ENCODE measurements around the gene RNF180.
"Not testable (repeated sequence)": the region's sequence is repeated elsewhere in the genome, so short reads cannot be mapped to it uniquely, and the experiment has no call there.

RNF180 gene

DNA sequence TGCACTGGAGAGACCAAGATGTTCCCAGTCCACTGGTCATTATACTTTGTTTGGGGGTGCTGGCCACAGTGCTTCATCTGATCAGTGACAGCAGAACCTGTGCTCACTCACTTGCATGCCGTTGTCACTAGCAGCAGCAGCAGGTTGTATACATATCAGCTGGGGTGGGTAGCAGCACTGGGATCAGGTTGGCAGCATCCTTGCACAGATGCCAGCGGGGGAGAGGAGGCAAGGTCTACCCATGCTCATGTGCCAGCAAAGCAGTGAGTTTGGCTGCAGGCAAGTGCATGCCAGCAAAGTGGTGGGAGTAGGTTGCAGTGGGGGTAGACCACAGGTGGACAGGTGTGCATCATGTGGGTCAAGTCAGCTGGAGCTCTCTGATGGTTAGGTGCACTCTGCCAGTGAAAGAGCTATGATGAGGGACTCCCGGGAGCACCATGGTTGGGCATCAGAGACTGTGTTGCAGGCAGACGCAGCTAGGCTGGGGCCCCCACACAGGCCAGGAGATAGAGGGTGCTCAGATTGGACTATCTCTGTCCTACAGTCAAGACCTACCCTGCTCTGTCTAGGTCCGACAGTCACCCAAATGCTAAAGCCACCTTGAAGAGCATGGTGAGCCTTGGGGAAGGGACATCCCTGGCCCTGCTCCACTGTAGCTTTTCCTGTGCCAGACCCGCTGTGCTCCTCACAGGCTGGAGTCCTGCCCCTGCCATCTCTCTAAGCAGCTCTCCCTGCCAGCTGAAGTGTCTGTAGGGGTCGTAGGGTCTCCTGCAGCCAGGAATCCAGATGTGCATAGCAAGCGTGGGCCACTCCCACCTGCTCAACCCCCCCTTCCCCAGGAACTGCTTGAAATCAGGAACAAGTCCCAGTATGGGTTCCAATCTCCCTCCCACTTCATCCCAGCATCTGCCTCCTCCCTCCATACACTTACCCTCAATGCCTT is 119.8 kb downstream of the RNF180 start:
- DNase-seq, result no peak

DNA sequence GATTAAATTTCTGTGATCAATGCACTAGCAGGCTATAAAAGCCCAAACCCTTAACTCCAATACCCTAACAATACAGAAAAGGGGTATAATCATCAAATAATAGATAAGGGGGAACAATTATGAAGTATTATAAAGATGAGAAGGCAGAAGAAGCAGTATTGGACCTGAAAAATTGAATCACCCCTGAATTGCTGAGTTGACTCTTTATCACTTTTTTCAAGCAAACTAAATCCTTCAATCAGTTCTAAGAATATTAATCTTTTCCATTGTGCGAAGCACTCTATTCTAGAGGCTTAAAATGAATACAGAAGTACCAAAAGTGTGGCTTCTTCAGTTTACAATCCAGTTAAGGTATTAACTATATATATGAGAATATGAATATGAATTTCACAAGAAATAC is 120.7 kb downstream of the RNF180 start:
- no peak for DNase-seq

- DNase-seq, result not testable (repeated sequence)
Observed at GRCh38 chr5:64288496-64288895, 122.9 kb downstream of the RNF180 start.

- no peak for DNase-seq
Observed at GRCh38 chr5:64292611-64293215, 127.1 kb downstream of the RNF180 start.

DNA sequence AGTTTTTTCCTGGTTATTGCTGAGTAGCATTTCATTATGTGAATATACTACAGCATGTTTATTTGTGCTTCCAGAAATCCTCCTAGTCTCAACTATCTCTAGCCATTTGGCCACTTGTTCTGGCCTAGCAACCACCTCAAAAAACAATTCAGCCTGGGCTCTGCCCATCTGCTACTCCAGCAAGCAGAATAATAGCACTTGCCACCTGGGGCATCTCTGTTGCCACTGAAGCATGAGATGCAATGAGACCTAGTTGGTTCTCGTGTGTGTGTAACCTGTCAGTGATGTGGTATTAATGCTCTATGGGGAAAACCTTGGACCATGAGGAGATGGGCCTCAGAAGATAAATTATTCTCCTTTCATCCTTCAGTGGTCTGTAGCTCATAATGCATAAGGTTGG is 129.5 kb downstream of the RNF180 start:
- no peak for DNase-seq

GRCh38 chr5:64298586-64298985 is 132.9 kb downstream of the RNF180 start:
- DNase-seq, result no peak

DNA sequence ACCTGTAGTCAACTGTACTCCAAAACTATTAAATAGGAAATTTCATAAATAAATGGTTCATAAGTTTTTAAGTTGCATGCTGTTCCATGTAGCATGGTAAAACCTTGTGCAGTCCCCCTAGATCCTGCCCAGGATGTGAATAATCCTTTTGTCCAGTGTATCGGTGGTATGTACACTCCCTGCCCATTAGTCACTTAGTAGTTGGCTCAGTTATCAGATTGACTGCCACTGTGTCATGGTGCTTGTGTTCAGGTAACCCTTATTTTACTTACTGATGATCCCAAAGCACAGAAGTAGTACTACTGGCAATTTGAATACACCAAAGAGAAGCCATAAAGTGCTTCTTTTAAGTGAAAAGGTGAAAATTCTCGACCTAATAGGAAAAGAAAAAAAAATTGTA is 134.2 kb downstream of the RNF180 start:
- DNase-seq, result no peak

GRCh38 chr5:64301566-64301965 is 135.9 kb downstream of the RNF180 start:
- DNase-seq, result no peak

DNA sequence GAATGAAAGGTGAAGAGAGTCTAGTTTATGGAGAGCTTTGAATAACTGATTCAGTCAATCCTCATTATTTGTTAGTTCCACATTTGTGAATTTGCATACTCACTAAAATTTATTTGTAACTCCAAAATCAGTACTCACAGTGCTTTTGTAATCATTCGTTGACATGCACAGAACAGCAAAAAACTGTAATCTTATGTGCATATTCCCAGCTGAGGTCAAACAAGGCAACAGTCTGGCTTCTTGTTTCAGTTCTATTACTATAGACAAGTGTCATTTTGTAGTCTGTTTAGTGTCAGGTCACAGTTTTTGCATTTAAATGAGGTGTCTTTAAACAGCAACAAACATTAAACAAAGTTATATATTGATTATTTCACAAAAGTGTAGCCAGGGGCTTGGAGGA is 142.5 kb downstream of the RNF180 start:
- no peak for DNase-seq

GRCh38 chr5:64312491-64312890 is 146.8 kb downstream of the RNF180 start:
- DNase-seq, result no peak

GRCh38 chr5:64315778-64316177 is 150.1 kb downstream of the RNF180 start:
- no peak for DNase-seq

- DNase-seq, result no peak
Observed at GRCh38 chr5:64318175-64318574, 152.5 kb downstream of the RNF180 start.

DNA sequence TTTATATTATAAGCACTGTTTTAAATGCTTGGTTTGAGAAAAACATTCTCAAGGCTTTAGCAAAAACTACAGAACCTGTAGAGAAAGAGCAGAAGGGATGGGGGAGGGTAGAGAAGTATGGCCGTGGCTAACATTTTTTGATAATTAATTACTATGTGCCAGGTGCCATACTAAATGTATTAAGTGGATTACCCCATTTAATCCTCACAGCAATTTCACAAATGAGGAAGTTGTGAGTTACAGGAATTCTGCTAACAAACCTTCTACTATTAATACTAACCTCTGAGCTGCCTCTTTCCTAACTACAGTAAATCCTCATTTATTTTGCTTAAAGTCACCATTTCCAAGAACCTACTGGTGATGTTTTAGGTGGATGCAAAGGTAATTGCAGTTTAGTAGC is 157.9 kb downstream of the RNF180 start:
- no peak for DNase-seq

DNA sequence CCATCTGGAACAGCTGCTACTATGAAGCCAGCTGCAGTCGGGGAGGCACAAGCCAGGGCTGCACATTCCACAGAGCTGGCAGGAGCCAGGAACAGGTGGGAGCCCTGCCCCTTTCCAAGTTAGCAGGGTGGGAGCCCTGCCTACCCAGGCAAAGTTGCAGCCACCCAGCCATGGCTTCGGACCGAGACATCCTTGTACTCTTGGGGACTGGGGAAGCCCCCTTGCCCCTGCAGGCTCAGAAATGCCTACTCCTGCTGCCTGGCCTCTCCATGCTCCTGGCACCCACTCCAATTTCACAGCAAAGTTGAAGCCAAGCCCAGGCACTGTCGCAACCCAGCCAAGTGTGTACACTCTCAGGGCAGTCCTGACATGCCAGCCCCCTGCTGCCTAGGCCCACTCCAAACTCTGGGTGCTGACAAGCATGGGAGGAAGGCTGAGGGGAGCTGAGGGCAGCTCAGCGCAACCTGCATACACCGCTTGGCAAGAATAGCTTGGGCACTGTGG is 165.1 kb downstream of the RNF180 start:
- no peak for DNase-seq

DNA sequence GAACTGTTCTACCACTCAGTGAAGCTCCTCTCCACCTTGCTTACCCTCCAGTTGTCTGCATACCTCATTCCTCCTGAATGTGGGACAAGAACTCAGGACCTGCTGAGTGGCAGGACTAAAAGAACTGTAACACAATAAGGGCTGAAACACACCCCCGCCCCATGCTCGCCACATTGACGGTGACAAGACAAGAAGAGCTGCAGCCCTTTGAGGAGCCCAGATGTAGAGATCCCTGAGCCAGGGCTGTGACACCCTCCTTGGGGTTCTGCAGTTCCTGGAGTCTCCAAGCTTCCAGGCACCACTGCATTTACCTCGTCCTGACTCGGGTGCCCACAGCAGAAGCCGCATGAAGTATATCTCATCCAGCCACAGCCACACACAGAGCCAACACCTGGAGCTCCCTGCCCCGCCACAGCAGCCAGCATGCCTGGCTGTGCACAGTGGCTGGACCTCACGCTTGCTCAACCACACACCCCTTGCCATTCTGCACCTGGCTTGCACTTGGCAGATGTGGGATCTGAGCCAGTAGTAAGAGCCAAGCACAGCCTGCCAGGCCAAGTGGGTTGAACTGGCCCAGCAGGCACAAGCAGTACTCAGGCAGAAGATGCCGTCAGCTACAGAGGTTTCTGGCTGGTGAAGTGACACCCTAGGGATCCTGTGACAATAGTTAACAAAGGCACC is 166.1 kb downstream of the RNF180 start:
- DNase-seq, result no peak

DNA sequence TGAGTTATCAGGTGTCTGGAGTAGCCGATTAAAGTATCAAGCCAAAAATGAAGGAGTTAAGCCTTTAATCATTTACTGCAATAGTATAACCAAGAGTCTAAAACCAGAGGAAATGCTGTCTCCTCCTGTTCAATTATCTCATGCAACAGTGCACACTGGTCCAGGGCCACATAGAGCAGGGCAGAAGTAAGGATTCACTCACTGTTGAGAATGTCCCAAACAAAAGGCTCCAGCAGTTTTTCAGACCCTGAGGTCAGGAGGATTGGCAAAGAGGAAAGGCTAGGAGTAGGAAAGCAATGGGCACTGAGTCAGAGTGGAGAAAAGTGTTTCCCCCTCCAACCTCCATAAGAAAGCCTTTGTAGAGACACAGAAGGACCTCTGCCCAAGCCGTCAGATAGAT is 168.2 kb downstream of the RNF180 start:
- DNase-seq, result no peak

- DNase-seq, result no peak
Observed at GRCh38 chr5:64339769-64340168, 174.1 kb downstream of the RNF180 start.

GRCh38 chr5:64340293-64340692 is 174.7 kb downstream of the RNF180 start:
- no peak for DNase-seq

DNA sequence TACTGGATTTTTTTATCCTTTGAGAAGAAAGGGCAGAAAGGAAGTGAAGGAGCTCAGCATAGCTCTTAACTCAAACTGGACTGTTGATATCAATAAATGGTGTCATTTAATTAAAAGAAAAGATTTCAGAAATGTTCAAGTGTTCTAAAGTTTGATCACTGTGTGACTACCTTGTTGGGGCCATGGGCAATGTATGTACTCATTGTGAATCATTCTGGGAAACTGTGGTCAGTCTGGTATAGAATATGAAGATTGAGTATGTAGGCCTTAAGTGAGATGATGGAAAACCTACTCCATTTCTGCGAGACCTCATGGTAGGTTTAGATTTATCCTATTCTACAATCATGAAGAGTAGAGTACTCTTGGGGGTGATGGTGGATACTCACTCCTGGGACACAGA is 175.7 kb downstream of the RNF180 start:
- DNase-seq, result no peak

DNA sequence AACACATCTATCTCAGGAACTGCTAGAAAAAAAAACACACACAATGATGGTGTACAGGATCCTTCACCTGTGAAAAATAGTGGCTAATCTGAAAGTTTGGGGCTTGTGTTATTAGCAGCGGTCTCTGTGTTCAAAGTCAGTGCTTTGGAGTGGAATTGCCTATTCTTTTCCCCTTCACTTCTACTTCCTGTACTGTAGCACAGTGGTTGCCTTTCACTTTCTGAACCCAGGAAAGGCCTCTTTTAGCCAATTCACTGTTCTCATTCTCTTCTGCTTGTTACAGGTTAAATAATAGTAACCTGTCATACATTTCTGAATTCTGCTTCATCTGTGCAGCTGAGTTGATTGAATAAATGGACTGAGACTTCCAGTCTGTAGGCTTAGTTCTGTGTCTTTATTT is 178.9 kb downstream of the RNF180 start:
- no peak for DNase-seq

GRCh38 chr5:64347309-64347708 is 181.7 kb downstream of the RNF180 start:
- DNase-seq, result no peak

GRCh38 chr5:64364426-64364825 is 198.8 kb downstream of the RNF180 start:
- no peak for DNase-seq

GRCh38 chr5:64384765-64385164 is 219.1 kb downstream of the RNF180 start:
- DNase-seq, result no peak

GRCh38 chr5:64397552-64397951 is 231.9 kb downstream of the RNF180 start:
- DNase-seq, result no peak

Data from effector CD8-positive, alpha-beta T cell (primary cell).